HepG2 (cell line): ENCODE measurements around the gene ZBTB48. TPM values are rescaled to one million over a fixed set of nuclear protein-coding genes. Genes with fewer than 3 reads are reported as not detected.

Experiments
- CHCHD3 ChIP-seq: sonication (generic); formaldehyde crosslinking; IDR thresholded peaks from 2 replicates; pipeline ENCODE4 v1.8.0; 2022; ENCODE audit warnings: mild to moderate bottlenecking, missing genetic modification reagents, moderate library complexity
- CREB1 ChIP-seq, 2 experiments: fragments of 450-650 bp in 1 of 2; IDR thresholded peaks; 2 replicates each; pipeline ENCODE4 v1.6.1; 2016 to 2017; ENCODE audit warnings: control low read depth in 1 of 2, mild to moderate bottlenecking in 1 of 2, missing compliant biosample characterization in 1 of 2, missing genetic modification characterization in 1 of 2
- CREB3 ChIP-seq: sonication (generic); formaldehyde crosslinking; IDR thresholded peaks from 2 replicates; pipeline ENCODE4 v1.5.0; 2020; ENCODE audit warnings: missing genetic modification reagents
- POLR2G ChIP-seq: fragments of 200-400 bp; formaldehyde crosslinking; IDR thresholded peaks from 2 replicates; pipeline ENCODE4 v1.6.1; 2018; ENCODE audit warnings: mild to moderate bottlenecking, low read depth, low read length, moderate library complexity
- PRPF4 ChIP-seq: fragments of 200-400 bp; formaldehyde crosslinking; IDR thresholded peaks from 2 replicates; pipeline ENCODE4 v1.6.1; 2016; ENCODE audit warnings: low read length, low read depth; ENCODE audit not compliant: poor library complexity, severe bottlenecking
- REXO4 ChIP-seq: sonication (generic); formaldehyde crosslinking; IDR thresholded peaks from 2 replicates; pipeline ENCODE4 v1.8.0; 2022; ENCODE audit warnings: missing genetic modification reagents, mild to moderate bottlenecking, borderline replicate concordance
- TGIF2 ChIP-seq: IDR thresholded peaks from 2 replicates; pipeline ENCODE4 v1.6.1; 2016; ENCODE audit warnings: control low read depth, missing compliant biosample characterization
- ZBTB26 ChIP-seq: IDR thresholded peaks from 2 replicates; pipeline ENCODE4 v1.6.1; 2016; ENCODE audit warnings: missing compliant biosample characterization, missing genetic modification reagents, borderline replicate concordance
- ZBTB43 ChIP-seq: sonication (generic); formaldehyde crosslinking; conservative IDR thresholded peaks from 2 replicates; pipeline ENCODE4 v1.4.0; 2020; ENCODE audit warnings: missing genetic modification reagents
- ZBTB49 ChIP-seq: sonication (generic); formaldehyde crosslinking; IDR thresholded peaks from 2 replicates; pipeline ENCODE4 v1.4.0; 2020; ENCODE audit warnings: missing genetic modification reagents, borderline replicate concordance
- ZC3H4 ChIP-seq: sonication (generic); formaldehyde crosslinking; IDR thresholded peaks from 2 replicates; pipeline ENCODE4 v1.4.0; 2020; ENCODE audit warnings: missing genetic modification reagents, borderline replicate concordance
- ZMYM2 ChIP-seq: sonication (generic); formaldehyde crosslinking; IDR thresholded peaks from 2 replicates; pipeline ENCODE4 v1.8.0; 2022; ENCODE audit warnings: mild to moderate bottlenecking, missing genetic modification reagents
- ZNF101 ChIP-seq: sonication (generic); formaldehyde crosslinking; IDR thresholded peaks from 2 replicates; pipeline ENCODE4 v1.4.0; 2020; ENCODE audit warnings: mild to moderate bottlenecking, low read depth, missing genetic modification reagents, borderline replicate concordance
- ZNF17 ChIP-seq: sonication (generic); formaldehyde crosslinking; IDR thresholded peaks from 2 replicates; pipeline ENCODE4 v1.5.0; 2020; ENCODE audit warnings: mild to moderate bottlenecking, missing genetic modification reagents
- ZNF546 ChIP-seq: sonication (generic); formaldehyde crosslinking; conservative IDR thresholded peaks from 2 replicates; pipeline ENCODE4 v1.8.1; 2023; ENCODE audit warnings: mild to moderate bottlenecking, missing genetic modification reagents
- ZNF598 ChIP-seq: sonication (generic); formaldehyde crosslinking; IDR thresholded peaks from 2 replicates; pipeline ENCODE4 v1.5.1; 2020; ENCODE audit warnings: mild to moderate bottlenecking, missing genetic modification reagents, borderline replicate concordance
- polyA plus RNA-seq, 8 experiments: library from polyadenylated mRNA; depleted of rRNA in 3 of 8; stranded (reverse) in 7 of 8; unstranded in 1 of 8; fragments of >200 nt; fragmentation: Illumina TruSeq in 4 of 8; extraction: Trizol in 4 of 8; gene quantifications; 2 replicates each; pipeline versions ENCODE4 v1.2.1 to v1.2.3, GENCODE V29; 2011 to 2016; ENCODE audit warnings: low read depth in 4 of 8, missing spikeins in 1 of 8, mixed read lengths in 1 of 8; ENCODE audit not compliant: insufficient read depth in 1 of 8
- total RNA-seq, 5 experiments: library from RNA; depleted of rRNA; stranded (reverse); fragments of >200 nt; fragmentation: Illumina TruSeq; extraction: Trizol; gene quantifications; 2 replicates each; pipeline ENCODE4 v1.2.3, GENCODE V29; 2016; ENCODE audit warnings: low read depth in 1 of 5
- TF ChIP-seq, protein P1 (sequence below): sonication (generic); formaldehyde crosslinking; IDR thresholded peaks from 2 replicates; pipeline ENCODE4 v1.4.0; 2020; ENCODE audit warnings: missing genetic modification reagents, mild to moderate bottlenecking, borderline replicate concordance
- TF ChIP-seq, protein P2 (sequence below): fragments of 450-650 bp; IDR thresholded peaks from 2 replicates; pipeline ENCODE4 v1.6.1; 2017; ENCODE audit warnings: mild to moderate bottlenecking

ZBTB48 gene
- total and polyA plus RNA-seq, 2 of the 13 experiments (the other 11 are each of a cell fraction or from before 2014, with no cell fraction given) = 13.0 to 17.1 TPM

GRCh38 chr1:6582370-6582769, 2.6 kb downstream of the ZBTB48 start (continued):
- no peak for TF ChIP-seq ZBTB26 (CRISPR knock-in tag)
- no peak for TF ChIP-seq ZMYM2 (CRISPR knock-in tag)
- TF ChIP-seq CREB3 = no peak
- no peak for TF ChIP-seq ZNF546 (CRISPR knock-in tag)
- TF ChIP-seq CHCHD3 = no peak
- TF ChIP-seq TGIF2 (CRISPR knock-in tag) = peak; percentile 97
- peak; percentile 57; the same call in 1 of the 2 replicates for TF ChIP-seq POLR2G
- TF ChIP-seq, protein P1, sequence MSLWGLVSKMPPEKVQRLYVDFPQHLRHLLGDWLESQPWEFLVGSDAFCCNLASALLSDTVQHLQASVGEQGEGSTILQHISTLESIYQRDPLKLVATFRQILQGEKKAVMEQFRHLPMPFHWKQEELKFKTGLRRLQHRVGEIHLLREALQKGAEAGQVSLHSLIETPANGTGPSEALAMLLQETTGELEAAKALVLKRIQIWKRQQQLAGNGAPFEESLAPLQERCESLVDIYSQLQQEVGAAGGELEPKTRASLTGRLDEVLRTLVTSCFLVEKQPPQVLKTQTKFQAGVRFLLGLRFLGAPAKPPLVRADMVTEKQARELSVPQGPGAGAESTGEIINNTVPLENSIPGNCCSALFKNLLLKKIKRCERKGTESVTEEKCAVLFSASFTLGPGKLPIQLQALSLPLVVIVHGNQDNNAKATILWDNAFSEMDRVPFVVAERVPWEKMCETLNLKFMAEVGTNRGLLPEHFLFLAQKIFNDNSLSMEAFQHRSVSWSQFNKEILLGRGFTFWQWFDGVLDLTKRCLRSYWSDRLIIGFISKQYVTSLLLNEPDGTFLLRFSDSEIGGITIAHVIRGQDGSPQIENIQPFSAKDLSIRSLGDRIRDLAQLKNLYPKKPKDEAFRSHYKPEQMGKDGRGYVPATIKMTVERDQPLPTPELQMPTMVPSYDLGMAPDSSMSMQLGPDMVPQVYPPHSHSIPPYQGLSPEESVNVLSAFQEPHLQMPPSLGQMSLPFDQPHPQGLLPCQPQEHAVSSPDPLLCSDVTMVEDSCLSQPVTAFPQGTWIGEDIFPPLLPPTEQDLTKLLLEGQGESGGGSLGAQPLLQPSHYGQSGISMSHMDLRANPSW (CRISPR knock-in tag) = no peak
- TF ChIP-seq ZBTB49 (CRISPR knock-in tag) = no peak
- TF ChIP-seq ZNF101 (CRISPR knock-in tag) = no peak
- TF ChIP-seq CREB1 (IDR thresholded peaks at IDR 0.05) = no peak
- peak; percentile 81 for TF ChIP-seq CREB1 (CRISPR knock-in tag; IDR thresholded peaks at IDR 0.05)
- TF ChIP-seq ZC3H4 = no peak
- no peak for TF ChIP-seq PRPF4
- TF ChIP-seq ZBTB43 (CRISPR knock-in tag) = no peak
- TF ChIP-seq REXO4 (CRISPR knock-in tag) = no peak
- TF ChIP-seq ZNF598 = no peak; the same call in 1 of the 2 replicates
- TF ChIP-seq ZNF17 (CRISPR knock-in tag) = no peak
- TF ChIP-seq, protein P2, sequence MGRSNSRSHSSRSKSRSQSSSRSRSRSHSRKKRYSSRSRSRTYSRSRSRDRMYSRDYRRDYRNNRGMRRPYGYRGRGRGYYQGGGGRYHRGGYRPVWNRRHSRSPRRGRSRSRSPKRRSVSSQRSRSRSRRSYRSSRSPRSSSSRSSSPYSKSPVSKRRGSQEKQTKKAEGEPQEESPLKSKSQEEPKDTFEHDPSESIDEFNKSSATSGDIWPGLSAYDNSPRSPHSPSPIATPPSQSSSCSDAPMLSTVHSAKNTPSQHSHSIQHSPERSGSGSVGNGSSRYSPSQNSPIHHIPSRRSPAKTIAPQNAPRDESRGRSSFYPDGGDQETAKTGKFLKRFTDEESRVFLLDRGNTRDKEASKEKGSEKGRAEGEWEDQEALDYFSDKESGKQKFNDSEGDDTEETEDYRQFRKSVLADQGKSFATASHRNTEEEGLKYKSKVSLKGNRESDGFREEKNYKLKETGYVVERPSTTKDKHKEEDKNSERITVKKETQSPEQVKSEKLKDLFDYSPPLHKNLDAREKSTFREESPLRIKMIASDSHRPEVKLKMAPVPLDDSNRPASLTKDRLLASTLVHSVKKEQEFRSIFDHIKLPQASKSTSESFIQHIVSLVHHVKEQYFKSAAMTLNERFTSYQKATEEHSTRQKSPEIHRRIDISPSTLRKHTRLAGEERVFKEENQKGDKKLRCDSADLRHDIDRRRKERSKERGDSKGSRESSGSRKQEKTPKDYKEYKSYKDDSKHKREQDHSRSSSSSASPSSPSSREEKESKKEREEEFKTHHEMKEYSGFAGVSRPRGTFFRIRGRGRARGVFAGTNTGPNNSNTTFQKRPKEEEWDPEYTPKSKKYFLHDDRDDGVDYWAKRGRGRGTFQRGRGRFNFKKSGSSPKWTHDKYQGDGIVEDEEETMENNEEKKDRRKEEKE = no peak
